RWPE1 (cell line): ENCODE data around the gene NEK9.

ENCODE experiments used
- CTCF ChIA-PET: fragments of 350-600 bp; sonication (Branson Sonifier 250); formaldehyde crosslinking; extraction: SDS; loops from one replicate; lab custom pipeline; 2021; lab: Yijun Ruan, JAX
- POLR2A ChIA-PET: fragments of 400-600 bp; formaldehyde crosslinking; extraction: SDS; loops from one replicate; lab custom pipeline; 2020; ENCODE audit warnings: antibody characterized with exemption; ENCODE audit not compliant: low non-redundant PET; lab: Yijun Ruan, JAX
- DNase-seq: peaks from one replicate; pipeline ENCODE4 v3.0.0; 2012; ENCODE audit warnings: low spot score
- H3K27ac ChIP-seq: fragments of 450-650 bp; 2 replicates; pipeline ENCODE4 v1.5.1; 2017
- CTCF ChIP-seq: fragments of 450-650 bp; conservative IDR thresholded peaks from 2 replicates; pipeline ENCODE4 v1.5.1; 2017; ENCODE audit warnings: low read depth, mild to moderate bottlenecking

NEK9 gene

GRCh38 chr14:75113932-75114539 is 12.8 kb downstream of the NEK9 start:
- no peak overlapping the region for H3K27ac ChIP-seq
- ChIA-PET POLR2A (no interaction called here), CTCF (no interaction called here)
- DNase-seq, result no peak
- no peak for TF ChIP-seq CTCF

- no peak for TF ChIP-seq CTCF
- no peak overlapping the region for H3K27ac ChIP-seq
- ChIA-PET POLR2A (no interaction called here), CTCF (interaction anchor here (0.6 kb wide), 1 partner anchor 11 kb away, joined by 3 read pairs; no protein-coding TSS in a partner anchor)
- no peak for DNase-seq
Observed at GRCh38 chr14:75109877-75110276, 17.0 kb downstream of the NEK9 start.

- H3K27ac ChIP-seq, result no peak overlapping the region
- CTCF ChIA-PET, result no interaction called here
- DNase-seq, result no peak
- no peak for TF ChIP-seq CTCF
- POLR2A ChIA-PET, result no interaction called here
Observed at GRCh38 chr14:75107186-75107585, 19.7 kb downstream of the NEK9 start.

- no peak overlapping the region for H3K27ac ChIP-seq
- ChIA-PET CTCF (no interaction called here), POLR2A (no interaction called here)
- DNase-seq, result no peak
- TF ChIP-seq CTCF, result no peak
Observed at GRCh38 chr14:75101491-75101890, 25.4 kb downstream of the NEK9 start.

GRCh38 chr14:75098682-75099081 is 28.2 kb downstream of the NEK9 start:
- POLR2A ChIA-PET, result no interaction called here
- CTCF ChIA-PET, result interaction anchor here (0.5 to 0.6 kb wide), 2 partner anchors 11 to 17 kb away, joined by 3 to 4 read pairs; no protein-coding TSS in a partner anchor
- no peak for TF ChIP-seq CTCF
- no peak for DNase-seq
- no peak overlapping the region for H3K27ac ChIP-seq

GRCh38 chr14:75098212-75098611 is 28.6 kb downstream of the NEK9 start:
- H3K27ac ChIP-seq, result no peak overlapping the region
- DNase-seq, result no peak
- no peak for TF ChIP-seq CTCF
- CTCF ChIA-PET, result interaction anchor here (0.5 to 0.6 kb wide), 2 partner anchors 11 to 17 kb away, joined by 3 to 4 read pairs; no protein-coding TSS in a partner anchor
- POLR2A ChIA-PET, result no interaction called here
